ENCODE results near the gene SNORC.

The SNORC gene

GRCh38 chr2:232859385-232859916 is 10.6 kb upstream of the SNORC start:
- Histone ChIP-seq H3K9me3 (no peaks in the 10 kb centered on the region), H3K27ac (no peak overlapping the region), H3K4me1 (no peaks in the 10 kb centered on the region), H3K27me3 (no peaks in the 10 kb centered on the region), H3K4me3 (no peak overlapping the region), H3K36me3 (peaks cover 44 to 69% (median 49%) of the 10 kb centered on the region in 3 donors)
- intact Hi-C loops (cut with DNase I; ENCODE audit: low total_unique reads), result no loop called here
- TF ChIP-seq, protein P1, sequence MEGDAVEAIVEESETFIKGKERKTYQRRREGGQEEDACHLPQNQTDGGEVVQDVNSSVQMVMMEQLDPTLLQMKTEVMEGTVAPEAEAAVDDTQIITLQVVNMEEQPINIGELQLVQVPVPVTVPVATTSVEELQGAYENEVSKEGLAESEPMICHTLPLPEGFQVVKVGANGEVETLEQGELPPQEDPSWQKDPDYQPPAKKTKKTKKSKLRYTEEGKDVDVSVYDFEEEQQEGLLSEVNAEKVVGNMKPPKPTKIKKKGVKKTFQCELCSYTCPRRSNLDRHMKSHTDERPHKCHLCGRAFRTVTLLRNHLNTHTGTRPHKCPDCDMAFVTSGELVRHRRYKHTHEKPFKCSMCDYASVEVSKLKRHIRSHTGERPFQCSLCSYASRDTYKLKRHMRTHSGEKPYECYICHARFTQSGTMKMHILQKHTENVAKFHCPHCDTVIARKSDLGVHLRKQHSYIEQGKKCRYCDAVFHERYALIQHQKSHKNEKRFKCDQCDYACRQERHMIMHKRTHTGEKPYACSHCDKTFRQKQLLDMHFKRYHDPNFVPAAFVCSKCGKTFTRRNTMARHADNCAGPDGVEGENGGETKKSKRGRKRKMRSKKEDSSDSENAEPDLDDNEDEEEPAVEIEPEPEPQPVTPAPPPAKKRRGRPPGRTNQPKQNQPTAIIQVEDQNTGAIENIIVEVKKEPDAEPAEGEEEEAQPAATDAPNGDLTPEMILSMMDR (IDR thresholded peaks at IDR 0.05), result no peak
- DNase-seq, result no peak

- H3K36me3 ChIP-seq, result peaks cover 42 to 57% (median 44%) of the 10 kb centered on the region in 3 donors
- H3K4me1 ChIP-seq, result no peaks in the 10 kb centered on the region
- TF ChIP-seq, protein P1 (IDR thresholded peaks at IDR 0.05), result no peak
- no peaks in the 10 kb centered on the region for H3K9me3 ChIP-seq
- intact Hi-C loops (cut with DNase I; ENCODE audit: low total_unique reads), result no loop called here
- no peak for DNase-seq
- H3K27ac ChIP-seq, result no peak overlapping the region
- H3K4me3 ChIP-seq, result no peak overlapping the region
- H3K27me3 ChIP-seq, result no peaks in the 10 kb centered on the region
Measured at GRCh38 chr2:232860593-232861241, 9.3 kb upstream of the SNORC start.

GRCh38 chr2:232861353-232861752 is 8.7 kb upstream of the SNORC start:
- DNase-seq, result no peak
- H3K4me3 ChIP-seq, result no peak overlapping the region
- no peaks in the 10 kb centered on the region for H3K4me1 ChIP-seq
- intact Hi-C loops (cut with DNase I; ENCODE audit: low total_unique reads), result no loop called here
- peaks cover 35 to 50% (median 39%) of the 10 kb centered on the region in 3 donors for H3K36me3 ChIP-seq
- TF ChIP-seq, protein P1 (IDR thresholded peaks at IDR 0.05), result no peak
- H3K27me3 ChIP-seq, result no peaks in the 10 kb centered on the region
- H3K9me3 ChIP-seq, result no peaks in the 10 kb centered on the region
- H3K27ac ChIP-seq, result no peak overlapping the region

- Histone ChIP-seq H3K4me1 (no peaks in the 10 kb centered on the region), H3K27me3 (no peaks in the 10 kb centered on the region), H3K9me3 (no peaks in the 10 kb centered on the region), H3K36me3 (peaks cover 9 to 24% (median 14%) of the 10 kb centered on the region in 3 donors), H3K27ac (no peak overlapping the region), H3K4me3 (no peak overlapping the region)
- intact Hi-C loops (cut with DNase I; ENCODE audit: low total_unique reads), result no loop called here
- TF ChIP-seq, protein P1 (IDR thresholded peaks at IDR 0.05), result no peak
- no peak for DNase-seq
Measured at GRCh38 chr2:232863996-232864395, 6.1 kb upstream of the SNORC start.

DNA sequence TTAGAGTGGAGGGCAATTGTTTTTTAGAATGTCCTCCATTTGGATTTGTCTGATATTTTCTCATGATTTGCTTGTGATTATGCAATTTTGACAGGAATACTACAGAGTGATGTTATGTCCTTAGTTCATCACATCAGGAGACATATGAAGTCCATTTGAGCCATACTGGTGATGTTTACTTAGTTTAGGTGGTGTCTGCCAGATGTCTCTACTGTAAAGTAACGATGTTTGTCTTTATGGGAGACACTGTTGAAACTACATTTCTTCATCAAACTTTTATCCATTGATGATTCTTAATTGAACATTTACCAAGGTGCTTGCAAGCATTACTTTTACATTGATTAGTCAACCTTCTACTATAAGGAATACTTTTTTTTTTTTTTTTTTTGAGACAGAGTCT is 4.9 kb upstream of the SNORC start:
- H3K9me3 ChIP-seq, result no peaks in the 10 kb centered on the region
- intact Hi-C loops (cut with DNase I; ENCODE audit: low total_unique reads), result no loop called here
- no peak for DNase-seq

More for the DNA sequence above, 4.9 kb upstream of the SNORC start:
- H3K4me3 ChIP-seq, result no peak overlapping the region
- TF ChIP-seq, protein P1 (IDR thresholded peaks at IDR 0.05), result no peak
- H3K36me3 ChIP-seq, result peaks cover 0 to 13% (median 10%) of the 10 kb centered on the region in 3 donors
- no peaks in the 10 kb centered on the region for H3K27me3 ChIP-seq
- no peak overlapping the region for H3K27ac ChIP-seq
- peaks cover 0 to 5% (median 0%) of the 10 kb centered on the region in 4 donors for H3K4me1 ChIP-seq
